ENCODE results near the gene TNFAIP3.

GRCh38 chr6:137923866-137924653 lies 57.0 kb downstream of the TNFAIP3 start:
- TF ChIP-seq POLR2AphosphoS5 (IDR thresholded peaks at IDR 0.05) (no peak), CTCF (IDR thresholded peaks at IDR 0.05) (no peak), EP300 (IDR thresholded peaks at IDR 0.05) (no peak)

Measured in esophagus muscularis mucosa (tissue), 4 donors.